Stomach smooth muscle (tissue), 2 donors: ENCODE data around the gene REG3G.

Experiments used
- H3K27ac ChIP-seq: one replicate; pipeline ENCODE4 v1.7.0; 2013; ENCODE audit warnings: mild to moderate bottlenecking, low read length, inconsistent platforms
- H3K27me3 ChIP-seq, 2 donors: one replicate each; pipeline ENCODE4 v1.7.0; 2013; ENCODE audit warnings: low read length in 2 of 2; ENCODE audit not compliant: insufficient read depth in 2 of 2, control insufficient read depth in 1 of 2
- H3K36me3 ChIP-seq, 2 donors: one replicate each; pipeline ENCODE4 v1.7.0; 2013; ENCODE audit warnings: low read length in 2 of 2; ENCODE audit not compliant: control insufficient read depth in 2 of 2, insufficient read depth in 2 of 2
- H3K4me1 ChIP-seq: one replicate; pipeline ENCODE4 v1.7.0; 2013; ENCODE audit warnings: low read length; ENCODE audit not compliant: control insufficient read depth, insufficient read depth
- H3K4me3 ChIP-seq, 2 donors: one replicate each; pipeline ENCODE4 v1.7.0; 2013; ENCODE audit warnings: low read length in 2 of 2
- H3K9ac ChIP-seq, 2 donors: one replicate each; pipeline ENCODE4 v1.7.0; 2013; ENCODE audit warnings: low read length in 2 of 2, mild to moderate bottlenecking in 1 of 2
- H3K9me3 ChIP-seq, 2 donors: one replicate each; pipeline ENCODE4 v1.7.0; 2013; ENCODE audit warnings: low read length in 2 of 2; ENCODE audit not compliant: control insufficient read depth in 2 of 2
- donor health status: healthy.
- donor health status: Pancreatic carcinoma.

Gene REG3G

DNA sequence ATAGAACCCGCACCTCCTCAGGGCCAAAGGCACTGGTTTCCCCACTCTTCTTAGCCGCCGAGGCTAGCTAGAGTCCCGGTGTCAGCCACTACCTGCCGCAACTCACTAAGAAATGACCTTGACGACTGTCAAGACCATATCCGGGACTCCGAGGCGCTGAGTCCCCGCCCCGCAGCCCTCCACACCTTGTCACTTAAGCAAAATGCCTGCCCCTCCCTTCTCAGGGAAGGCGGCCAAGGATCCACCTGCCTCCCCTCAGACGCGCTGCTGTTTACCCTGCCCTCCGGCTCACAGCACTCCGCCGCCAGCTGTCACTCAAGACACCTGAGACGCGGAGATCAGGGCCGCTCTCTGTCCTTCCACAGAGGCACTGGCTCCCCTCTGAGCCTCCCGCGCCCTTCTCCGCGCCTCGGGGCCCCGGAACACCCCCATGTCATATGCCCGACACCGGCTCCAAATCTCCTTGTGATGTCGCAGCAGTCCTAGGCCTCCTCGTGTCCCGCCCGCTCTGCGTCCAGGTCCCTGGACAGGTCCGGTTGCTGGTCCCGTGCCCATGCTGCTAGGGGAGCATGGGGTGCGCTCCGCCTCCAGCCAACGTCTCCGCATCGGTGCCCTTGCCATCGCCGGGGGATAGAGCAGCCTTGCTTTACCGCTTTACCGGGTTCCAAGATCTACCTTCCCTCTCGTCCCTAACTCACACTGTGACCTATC, 32.5 kb upstream of the REG3G start:
- no peak overlapping the region for H3K27ac ChIP-seq

GRCh38 chr2:78993518-78994148, 31.9 kb upstream of the REG3G start:
- Histone ChIP-seq H3K4me3 (no peak overlapping the region), H3K9me3 (no peaks in the 10 kb centered on the region), H3K27ac (no peak overlapping the region), H3K27me3 (peaks cover 19 to 26% of the 10 kb centered on the region in 2 donors), H3K4me1 (no peaks in the 10 kb centered on the region), H3K36me3 (no peaks in the 10 kb centered on the region), H3K9ac (no peak overlapping the region)

More for the DNA sequence above, 32.5 kb upstream of the REG3G start:
- Histone ChIP-seq H3K4me1 (no peaks in the 10 kb centered on the region), H3K9me3 (no peaks in the 10 kb centered on the region), H3K36me3 (no peaks in the 10 kb centered on the region), H3K27me3 (peaks cover 19 to 26% of the 10 kb centered on the region in 2 donors), H3K4me3 (peak overlapping the region; percentile 10 to 29), H3K9ac (no peak overlapping the region)

DNA sequence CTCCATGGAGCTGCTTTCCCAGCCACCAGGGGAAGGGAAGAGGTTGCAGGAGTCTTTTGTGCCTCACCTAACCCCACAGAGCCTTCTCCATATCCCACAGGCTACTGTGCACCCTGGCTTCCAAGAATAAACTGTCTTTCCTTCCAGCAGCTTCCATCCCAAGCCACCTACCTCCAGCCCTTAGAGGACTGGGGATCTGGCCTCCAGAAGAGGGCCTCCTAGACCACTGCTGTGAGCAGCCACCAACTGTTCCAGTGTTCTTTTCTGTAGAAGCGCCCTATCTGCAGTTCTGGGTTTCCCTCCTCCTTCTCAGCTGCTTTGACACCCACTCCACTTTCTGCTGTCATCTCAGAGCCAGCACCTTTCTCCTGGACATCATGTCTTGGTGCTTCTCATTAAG, 30.7 kb upstream of the REG3G start:
- H3K4me3 ChIP-seq, result no peak overlapping the region
- peaks cover 19 to 26% of the 10 kb centered on the region in 2 donors for H3K27me3 ChIP-seq
- no peak overlapping the region for H3K9ac ChIP-seq
- no peaks in the 10 kb centered on the region for H3K36me3 ChIP-seq
- H3K9me3 ChIP-seq, result no peaks in the 10 kb centered on the region
- no peaks in the 10 kb centered on the region for H3K4me1 ChIP-seq
- no peak overlapping the region for H3K27ac ChIP-seq

DNA sequence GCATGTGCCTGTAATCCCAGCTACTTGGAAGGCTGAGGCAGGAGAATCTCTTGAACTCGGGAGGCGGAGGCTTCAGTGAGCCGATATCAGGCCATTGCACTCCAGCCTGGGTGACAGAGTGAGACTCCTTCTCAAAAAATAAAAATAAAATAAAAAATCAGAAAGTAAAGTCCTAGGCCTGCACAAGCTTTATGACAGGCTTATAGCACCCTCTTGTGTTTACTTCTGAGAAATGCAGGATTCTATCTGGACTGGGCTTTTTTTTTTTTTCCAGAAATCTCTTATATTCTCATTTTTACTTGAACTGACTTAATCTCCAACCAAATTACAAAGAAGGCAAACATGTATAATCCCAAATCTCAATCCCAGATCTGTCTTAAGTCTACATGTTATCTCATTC, 26.1 kb upstream of the REG3G start:
- Histone ChIP-seq H3K9ac (no peak overlapping the region), H3K4me1 (no peaks in the 10 kb centered on the region), H3K27ac (no peak overlapping the region), H3K36me3 (no peaks in the 10 kb centered on the region), H3K4me3 (no peak overlapping the region), H3K9me3 (no peaks in the 10 kb centered on the region), H3K27me3 (peaks cover 6% of the 10 kb centered on the region in 2 donors)

GRCh38 chr2:79000008-79000576, 25.4 kb upstream of the REG3G start:
- H3K4me3 ChIP-seq, result no peak overlapping the region
- no peaks in the 10 kb centered on the region for H3K36me3 ChIP-seq
- no peaks in the 10 kb centered on the region for H3K9me3 ChIP-seq
- H3K4me1 ChIP-seq, result no peaks in the 10 kb centered on the region
- no peaks in the 10 kb centered on the region for H3K27me3 ChIP-seq
- H3K27ac ChIP-seq, result no peak overlapping the region
- H3K9ac ChIP-seq, result no peak overlapping the region

DNA sequence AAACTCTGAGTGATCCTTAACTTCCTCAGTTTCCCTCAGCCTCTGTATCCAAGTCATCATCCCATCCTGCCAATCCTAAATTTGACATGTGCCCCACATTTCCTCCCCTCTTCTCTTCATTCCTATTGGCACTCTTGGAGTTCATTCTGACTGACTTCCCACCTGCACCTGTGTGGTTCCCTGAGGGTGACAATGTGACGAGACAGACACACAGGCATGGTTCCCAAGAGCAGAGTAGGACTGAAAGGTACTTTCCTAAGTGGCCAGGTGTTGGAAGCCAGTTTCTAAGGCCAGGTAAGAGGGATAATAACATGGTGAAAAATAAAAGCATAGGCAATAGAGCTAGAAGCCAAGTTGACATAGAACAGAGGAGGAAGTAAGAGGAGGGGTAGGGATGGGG, 24.2 kb upstream of the REG3G start:
- Histone ChIP-seq H3K4me3 (no peak overlapping the region), H3K9me3 (no peaks in the 10 kb centered on the region)

DNA sequence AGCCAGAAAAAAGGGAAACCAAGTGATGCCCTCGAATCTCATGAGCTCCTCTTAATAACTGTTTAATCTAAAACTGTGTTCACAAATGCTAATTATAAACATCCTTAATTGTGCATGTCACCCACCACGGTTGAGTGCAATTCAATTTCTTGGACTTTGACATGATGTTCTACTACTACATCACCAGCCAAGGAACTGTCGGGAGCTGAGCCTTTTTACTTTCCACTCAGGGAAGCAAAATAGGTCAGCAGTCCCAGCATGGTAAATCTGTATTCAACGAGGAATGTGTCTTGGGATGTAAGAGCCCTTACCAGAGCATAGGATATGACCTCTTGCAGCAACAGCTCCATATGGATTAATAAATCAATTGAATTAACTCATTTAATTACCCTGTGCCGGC, 20.8 kb upstream of the REG3G start:
- H3K27ac ChIP-seq, result no peak overlapping the region
- H3K36me3 ChIP-seq, result no peaks in the 10 kb centered on the region
- no peaks in the 10 kb centered on the region for H3K4me1 ChIP-seq
- H3K27me3 ChIP-seq, result peaks cover 0 to 2% of the 10 kb centered on the region in 2 donors
- H3K9me3 ChIP-seq, result no peaks in the 10 kb centered on the region
- H3K9ac ChIP-seq, result no peak overlapping the region
- H3K4me3 ChIP-seq, result no peak overlapping the region

More for the DNA sequence above, 24.2 kb upstream of the REG3G start:
- no peaks in the 10 kb centered on the region for H3K4me1 ChIP-seq
- H3K27me3 ChIP-seq, result peaks cover 0 to 2% of the 10 kb centered on the region in 2 donors
- no peak overlapping the region for H3K9ac ChIP-seq
- H3K36me3 ChIP-seq, result no peaks in the 10 kb centered on the region
- H3K27ac ChIP-seq, result no peak overlapping the region

DNA sequence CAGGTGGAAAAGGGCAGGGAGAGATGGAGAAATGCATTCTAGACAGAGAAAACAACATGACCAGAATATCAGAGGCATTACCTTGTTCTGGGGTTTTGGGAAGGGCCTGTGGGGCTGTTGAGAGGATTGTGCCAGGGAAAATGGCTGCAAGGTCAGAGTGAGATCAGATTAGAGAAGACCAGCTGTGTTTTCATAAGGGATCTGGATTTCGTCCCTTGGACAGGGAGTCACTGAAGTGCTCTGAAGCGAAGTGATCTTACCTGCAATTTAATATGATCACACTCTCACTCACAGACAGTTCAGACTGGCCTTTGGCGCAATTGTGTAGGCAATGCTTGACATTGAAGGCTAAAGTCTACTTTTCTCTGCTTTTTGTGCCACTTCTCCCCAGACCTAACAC, 20.3 kb upstream of the REG3G start:
- no peak overlapping the region for H3K9ac ChIP-seq
- H3K4me1 ChIP-seq, result no peaks in the 10 kb centered on the region
- H3K27me3 ChIP-seq, result peaks cover 0 to 2% of the 10 kb centered on the region in 2 donors
- H3K4me3 ChIP-seq, result no peak overlapping the region
- H3K27ac ChIP-seq, result no peak overlapping the region
- no peaks in the 10 kb centered on the region for H3K9me3 ChIP-seq
- H3K36me3 ChIP-seq, result no peaks in the 10 kb centered on the region

GRCh38 chr2:79009388-79009787, 16.1 kb upstream of the REG3G start:
- Histone ChIP-seq H3K27me3 (peaks cover 0 to 2% of the 10 kb centered on the region in 2 donors), H3K9me3 (peaks cover 0 to 3% of the 10 kb centered on the region in 2 donors), H3K4me1 (no peaks in the 10 kb centered on the region), H3K36me3 (no peaks in the 10 kb centered on the region), H3K4me3 (no peak overlapping the region), H3K9ac (no peak overlapping the region), H3K27ac (no peak overlapping the region)

DNA sequence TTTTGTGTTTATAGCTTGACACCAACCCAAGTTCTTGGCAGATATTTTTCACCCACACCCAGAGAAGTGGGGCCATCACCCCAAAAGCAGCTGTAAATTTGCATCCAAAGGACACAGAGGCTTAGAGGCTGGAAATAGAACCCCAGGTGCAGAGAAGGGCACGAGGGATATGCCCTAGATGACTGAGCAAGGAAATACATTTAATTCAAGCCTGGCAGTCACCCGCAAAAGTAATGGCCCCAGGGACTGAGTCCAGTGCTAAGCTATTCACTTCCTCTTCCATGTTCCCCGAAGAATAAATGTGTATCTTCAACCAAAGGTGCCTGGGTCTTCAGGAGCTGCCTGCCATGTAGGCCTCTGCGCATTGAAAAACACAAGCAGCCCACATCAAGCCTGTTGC, 14.0 kb upstream of the REG3G start:
- Histone ChIP-seq H3K36me3 (no peaks in the 10 kb centered on the region), H3K4me1 (no peaks in the 10 kb centered on the region), H3K27ac (no peak overlapping the region), H3K9ac (no peak overlapping the region), H3K9me3 (peaks cover 0 to 3% of the 10 kb centered on the region in 2 donors), H3K4me3 (no peak overlapping the region), H3K27me3 (no peaks in the 10 kb centered on the region)

- no peaks in the 10 kb centered on the region for H3K4me1 ChIP-seq
- H3K27ac ChIP-seq, result no peak overlapping the region
- no peak overlapping the region for H3K4me3 ChIP-seq
- no peaks in the 10 kb centered on the region for H3K36me3 ChIP-seq
- no peak overlapping the region for H3K9ac ChIP-seq
- peaks cover 0 to 3% of the 10 kb centered on the region in 2 donors for H3K9me3 ChIP-seq
- H3K27me3 ChIP-seq, result no peaks in the 10 kb centered on the region
These were observed 11.9 kb upstream of the REG3G start for GRCh38 chr2:79013629-79014028.
